GM21360 (cell line): ENCODE results near the gene PLCL1.

Experiments
- ATAC-seq: cut with Tn5 transposase; IDR thresholded peaks from one replicate; pipeline ENCODE4 v1.9.1; 2021; ENCODE audit warnings: mild to moderate bottlenecking, moderate library complexity; ENCODE audit not compliant: unreplicated experiment

The PLCL1 gene

DNA sequence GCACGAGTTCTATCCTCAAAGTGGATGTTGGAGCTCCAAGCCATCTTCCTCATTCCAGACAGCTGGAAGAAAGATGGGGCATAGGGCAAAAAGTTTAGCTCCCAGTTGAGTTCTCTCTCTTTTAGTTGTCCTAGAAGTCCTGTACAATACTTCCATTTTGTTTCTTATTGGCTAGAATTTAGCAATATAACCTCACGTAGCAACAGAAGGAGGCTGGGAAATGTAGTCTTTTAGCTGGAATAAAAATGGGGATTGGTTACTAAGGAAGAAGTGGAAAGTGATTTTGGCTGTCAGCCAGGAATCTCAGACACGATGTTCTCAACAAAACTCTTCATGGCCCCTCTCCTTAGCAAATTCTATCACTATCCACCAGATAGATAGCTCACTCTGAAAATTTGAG is 79.9 kb downstream of the PLCL1 start:
- ATAC-seq = no peak

DNA sequence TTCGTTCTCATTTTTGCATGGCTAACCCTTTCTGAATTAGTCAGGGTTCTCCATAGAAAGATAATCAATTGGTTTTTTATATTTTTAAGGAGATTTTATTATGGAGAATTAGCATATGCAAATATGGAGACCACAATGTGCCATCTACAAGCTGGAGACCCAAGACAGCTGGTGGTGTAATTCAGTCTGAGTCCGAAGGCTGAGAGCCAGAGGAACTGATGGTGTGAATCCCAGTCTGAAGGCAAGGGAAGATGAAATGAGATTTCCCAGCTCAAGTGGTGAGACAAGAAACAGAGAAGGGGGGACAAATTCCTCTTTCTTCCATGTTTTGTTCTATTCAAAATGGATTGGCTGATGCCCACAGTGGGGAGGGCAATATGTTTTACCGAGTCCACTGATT is 80.7 kb downstream of the PLCL1 start:
- no peak for ATAC-seq

DNA sequence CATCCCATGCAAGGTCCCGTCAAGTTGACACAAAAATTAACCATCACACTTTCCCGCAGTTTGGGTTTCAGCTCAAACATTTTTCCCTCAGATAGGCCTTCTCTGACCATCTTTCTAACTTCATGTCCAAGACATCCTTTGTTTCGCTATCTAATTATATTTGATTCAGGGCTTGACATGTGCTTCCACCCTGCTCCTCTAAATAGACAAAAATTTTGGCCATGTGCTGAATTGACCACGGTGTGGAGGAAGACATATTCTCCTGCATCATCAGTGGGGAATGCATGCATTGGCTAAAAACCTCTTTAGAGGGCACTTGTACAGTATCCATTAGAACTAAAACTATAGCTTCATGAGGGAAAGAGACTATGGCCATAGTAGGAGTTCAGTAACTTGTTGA is 81.2 kb downstream of the PLCL1 start:
- no peak for ATAC-seq

DNA sequence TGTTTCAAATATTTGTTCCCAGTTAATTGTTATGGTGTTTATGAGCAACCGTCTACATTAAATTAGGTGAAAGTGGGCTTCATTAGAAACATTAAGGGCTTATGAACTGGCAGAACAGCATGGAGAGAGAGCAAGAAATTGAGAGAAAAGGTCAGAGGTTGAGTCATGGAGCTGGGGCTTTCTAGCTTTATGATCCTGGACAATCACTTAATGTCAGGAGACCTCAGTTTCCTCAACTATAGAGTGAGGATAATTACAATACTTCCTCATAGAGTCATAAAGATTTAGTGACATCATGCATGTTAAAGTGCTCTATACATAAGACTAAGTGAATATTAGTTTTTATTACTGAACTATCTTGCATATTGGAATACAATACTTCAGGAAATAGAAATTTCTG is 83.9 kb downstream of the PLCL1 start:
- no peak for ATAC-seq

DNA sequence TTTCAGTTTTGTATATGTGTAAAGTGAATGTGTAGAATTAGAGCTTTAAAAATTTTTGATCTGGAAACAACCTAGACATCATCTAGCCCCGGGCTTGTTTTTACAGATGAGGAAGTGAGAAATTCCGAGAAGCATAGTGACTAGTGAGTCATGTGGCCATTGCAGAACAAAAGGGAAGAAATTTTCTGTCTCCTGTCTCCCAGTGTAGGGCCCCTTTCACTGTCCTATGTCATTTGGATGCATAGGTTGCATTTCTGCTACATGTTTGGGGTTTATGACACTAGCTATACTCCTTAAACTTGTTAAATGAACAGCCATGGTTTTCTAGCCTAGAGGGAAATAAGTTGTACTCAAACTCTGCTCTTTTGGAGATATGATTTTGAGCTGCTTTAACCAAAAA is 84.6 kb downstream of the PLCL1 start:
- peak; percentile 100 for ATAC-seq

DNA sequence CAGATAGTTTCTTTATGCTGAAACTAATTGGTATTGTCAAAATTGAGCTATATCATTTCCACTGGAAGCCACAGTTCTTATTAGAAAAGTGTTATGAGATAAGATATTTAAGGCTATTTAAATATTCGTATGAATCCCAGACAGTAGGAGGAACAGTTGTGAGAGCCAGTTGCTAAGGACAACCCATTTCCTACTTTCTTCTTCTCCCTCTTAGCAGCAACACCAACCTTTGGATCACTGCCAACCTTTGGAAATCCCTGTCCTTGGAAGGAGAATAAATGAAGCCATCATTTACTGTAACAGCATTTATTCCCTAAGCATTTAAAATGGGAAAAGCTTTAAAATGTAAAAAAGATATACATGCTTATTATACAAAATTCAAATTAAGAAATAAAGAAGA is 85.8 kb downstream of the PLCL1 start:
- no peak for ATAC-seq

DNA sequence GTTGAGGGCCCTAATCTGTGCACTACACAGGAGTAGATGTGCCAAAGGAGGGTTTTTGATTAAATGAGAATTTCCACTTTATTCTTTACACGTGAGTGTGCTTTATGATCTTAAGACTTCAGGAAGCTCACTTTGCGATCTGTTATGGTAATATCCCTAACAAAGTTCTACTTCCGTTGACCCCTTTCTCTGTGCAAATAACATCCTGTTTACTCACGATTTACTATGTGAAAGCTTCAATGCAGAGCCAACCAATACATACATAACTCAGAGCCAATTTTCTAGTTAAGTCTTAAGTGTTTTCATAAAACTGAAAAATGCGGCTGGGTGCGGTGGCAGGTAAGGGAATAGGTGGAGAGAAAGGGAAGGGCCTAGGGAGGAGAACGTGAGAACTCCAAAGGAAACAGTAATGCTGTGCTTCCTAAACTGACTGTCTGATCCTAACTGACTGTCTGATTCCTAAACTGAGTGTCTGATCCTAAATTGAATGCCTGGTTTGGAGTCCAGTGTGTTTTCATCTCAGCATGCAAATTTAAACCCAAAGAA is 87.6 kb downstream of the PLCL1 start:
- ATAC-seq = no peak

DNA sequence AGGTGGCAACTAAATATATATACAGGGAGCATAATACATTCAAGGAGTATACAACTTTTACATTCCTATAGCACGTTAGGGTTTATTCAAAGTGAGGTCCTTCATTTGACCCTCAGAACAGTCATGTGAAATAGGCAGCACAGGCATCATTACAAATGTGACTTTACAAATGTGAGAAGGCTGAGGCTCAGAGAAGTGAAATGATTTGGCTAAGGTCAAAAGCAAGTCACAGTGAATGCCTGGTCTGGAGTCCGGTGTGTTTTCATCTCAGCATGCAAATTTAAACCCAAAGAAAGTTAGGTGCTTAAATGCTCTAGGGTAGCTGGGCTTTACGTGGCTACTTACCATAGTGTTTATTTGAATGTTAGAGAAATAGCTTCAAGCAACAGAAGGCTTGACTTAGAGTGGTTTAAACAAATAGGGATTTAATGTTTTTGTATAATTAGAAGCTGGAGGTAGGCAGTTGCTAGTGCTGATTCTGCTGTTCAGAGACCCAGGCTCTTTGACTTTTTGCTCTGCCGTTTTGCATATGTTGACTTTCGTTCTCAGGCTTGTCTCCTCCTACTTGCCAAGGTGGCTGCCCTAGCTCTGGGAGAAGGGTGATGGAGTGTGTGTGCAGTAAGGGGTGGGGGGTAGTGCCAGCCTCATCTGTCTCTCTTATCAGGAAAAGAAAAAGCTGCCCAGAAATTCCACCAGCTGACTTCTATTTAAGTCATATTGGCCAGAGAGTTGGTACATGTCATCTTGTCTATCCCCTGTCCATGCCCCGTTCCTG is 89.2 kb downstream of the PLCL1 start:
- ATAC-seq = no peak

DNA sequence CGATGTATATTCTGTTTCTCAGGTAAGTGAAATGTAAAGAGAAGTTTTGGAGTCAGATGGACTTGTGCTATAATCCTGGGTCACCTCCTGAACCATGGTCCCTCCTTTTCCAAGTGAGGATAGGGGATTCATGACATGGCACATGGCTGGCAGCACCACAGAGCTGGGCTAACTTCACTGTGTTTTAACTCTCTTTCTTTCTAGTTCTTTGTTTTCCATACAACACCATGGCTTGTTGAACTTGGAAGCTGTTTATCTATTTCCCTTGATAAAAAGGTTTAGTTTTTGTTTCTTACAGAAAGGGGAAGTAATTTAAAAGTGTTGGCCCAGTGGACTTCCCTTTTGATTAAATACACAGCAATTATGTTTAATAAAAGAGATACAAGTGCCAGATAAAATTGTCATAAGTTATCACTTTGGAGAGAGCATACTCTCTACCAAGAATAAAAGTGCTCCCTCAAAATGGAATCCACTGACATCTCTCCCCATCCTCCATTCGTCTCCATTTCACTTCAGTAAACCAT is 90.4 kb downstream of the PLCL1 start:
- no peak for ATAC-seq

DNA sequence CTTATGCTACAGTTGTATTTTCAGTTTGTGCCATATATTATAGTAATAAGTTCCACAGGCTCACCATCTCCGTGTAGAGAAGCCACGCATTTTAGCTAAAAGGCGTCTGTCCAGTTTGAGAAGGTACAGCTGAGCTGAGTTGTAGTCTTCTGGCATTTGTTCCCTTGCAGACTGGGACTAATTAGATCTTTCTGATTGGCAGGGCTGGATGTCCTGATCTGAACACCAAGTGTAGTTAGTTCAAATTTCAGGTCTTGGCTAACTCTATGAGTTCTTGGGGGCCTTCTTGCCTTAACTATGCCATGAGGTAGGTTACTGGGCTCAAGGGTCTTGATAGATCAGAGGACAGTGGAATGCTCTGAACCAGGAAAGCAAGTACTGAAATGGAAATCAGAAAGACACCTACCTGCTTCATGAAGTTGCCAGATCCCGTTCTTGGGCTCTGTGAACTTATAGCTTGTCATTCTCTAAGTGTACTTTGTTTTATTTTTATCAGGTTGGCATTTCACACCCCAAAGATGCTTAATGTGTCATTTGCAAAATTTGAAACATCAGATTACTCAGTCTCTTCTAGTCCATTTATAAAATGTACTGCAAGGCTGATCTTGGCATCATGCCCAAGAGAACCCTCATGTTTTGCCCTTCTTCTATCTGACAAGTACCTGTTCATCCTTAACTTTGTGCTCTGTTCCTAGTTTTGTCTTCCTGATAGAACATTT is 93.7 kb downstream of the PLCL1 start:
- ATAC-seq = no peak

DNA sequence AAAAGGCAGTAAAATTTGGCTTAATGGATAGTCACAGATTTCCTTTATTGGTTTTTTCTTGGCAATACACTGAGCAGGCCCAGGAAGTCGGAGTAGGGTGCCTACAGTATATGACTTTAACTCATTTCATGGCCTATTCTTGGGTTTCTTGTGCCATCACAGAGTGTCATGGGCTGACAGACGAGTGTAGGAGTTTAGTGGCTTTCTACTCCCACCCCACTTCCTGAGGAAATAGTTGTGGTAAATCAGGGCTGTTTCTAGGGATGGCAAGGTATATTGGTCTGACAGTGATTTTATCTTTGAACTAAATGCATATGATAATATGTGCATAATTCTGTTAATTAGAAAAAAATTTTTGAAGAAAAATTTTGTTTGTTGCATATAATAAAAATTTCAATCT is 100.1 kb downstream of the PLCL1 start:
- peak; percentile 89 for ATAC-seq

DNA sequence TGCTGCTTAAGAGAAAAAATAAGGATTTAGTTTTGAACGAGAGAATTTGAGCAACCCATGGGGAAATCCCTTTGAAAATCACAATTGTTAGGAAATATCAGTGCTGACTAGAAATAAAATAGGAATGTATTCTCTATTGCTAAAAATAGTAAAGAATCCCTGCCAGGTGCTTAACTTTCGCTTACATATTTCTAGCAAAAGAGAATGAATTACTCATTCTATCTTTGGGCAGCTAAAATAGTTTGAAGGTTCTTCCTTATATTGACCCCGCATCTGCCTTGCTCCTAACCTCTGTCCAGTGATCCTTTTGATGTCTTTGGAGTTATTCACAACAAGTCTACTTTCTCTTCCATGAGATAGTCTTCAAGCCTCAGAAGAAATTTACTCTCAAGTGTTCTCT is 103.8 kb downstream of the PLCL1 start:
- ATAC-seq = no peak

DNA sequence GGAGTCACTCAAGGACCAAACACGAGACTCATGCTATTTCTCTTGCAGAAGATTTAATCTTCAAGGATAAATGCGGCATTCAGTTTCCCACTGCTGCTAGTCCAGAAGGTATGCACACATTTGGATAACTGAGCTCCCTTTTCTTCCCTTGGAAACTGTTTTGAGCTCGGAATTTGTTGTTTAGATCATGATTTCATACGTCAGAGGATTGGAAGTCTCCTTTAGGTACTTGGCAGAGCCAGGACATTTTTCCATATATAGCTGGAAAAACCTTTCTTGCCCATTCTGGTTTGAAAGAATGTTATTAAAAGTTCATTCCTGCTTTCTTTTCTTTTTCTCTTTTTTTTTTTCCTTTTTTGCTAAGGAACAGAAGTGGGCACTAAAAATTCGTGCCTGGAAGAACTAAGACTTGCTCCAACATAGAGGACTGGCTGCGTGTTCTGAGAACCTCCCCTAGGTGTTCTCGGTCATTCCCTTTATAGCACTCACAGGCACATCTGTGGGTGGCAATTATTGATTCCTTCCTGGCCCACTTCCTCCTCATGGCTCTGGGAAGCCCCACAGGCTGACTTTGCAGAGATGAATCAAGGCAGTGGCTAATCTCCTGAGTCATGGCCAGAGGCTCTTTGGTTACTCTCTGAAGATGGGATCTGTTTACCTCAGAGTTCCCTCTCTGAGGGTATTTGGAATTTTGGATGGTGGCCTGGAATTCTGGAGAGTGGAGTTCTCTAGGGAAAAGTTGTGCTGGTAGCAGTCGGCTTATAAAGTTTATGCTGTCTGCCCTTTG is 104.8 kb downstream of the PLCL1 start:
- no peak for ATAC-seq

DNA sequence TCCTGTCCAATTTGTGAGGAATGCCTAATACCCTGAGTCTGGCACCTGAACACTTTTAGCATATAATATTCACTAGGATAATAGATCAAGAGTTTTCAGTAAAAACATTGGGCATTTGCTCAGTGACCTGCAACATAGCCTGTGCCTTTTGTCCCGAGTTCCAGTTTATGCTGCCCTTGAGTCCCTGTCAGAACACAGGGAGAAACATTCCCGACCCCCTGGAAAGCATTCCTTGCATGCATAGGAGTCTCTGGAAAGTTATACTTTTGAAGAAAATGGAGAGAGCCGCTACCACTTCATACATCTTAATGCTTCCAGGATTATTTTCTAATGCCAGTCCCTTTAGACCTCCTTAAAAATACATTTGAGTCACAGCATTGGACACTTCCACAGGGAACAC is 107.3 kb downstream of the PLCL1 start:
- no peak for ATAC-seq

DNA sequence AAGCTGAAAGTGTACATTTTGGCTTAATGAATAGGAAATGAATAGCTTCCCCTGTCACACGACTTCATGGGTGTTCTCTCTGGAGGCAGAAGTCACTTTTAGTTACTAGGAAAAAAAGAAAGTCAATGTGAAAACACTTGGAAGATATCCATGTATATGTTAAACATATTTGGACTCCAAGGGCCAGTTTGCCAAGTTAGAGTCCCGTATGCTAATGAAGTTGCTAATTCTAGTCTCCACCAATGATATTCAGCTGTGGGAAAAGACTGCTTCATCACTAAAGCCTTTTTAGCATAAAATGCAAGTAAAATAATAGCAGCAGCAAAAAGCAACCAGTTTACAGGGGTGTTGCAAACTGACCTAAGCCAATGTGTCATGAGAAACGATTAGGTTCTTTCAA is 108.7 kb downstream of the PLCL1 start:
- ATAC-seq = no peak

DNA sequence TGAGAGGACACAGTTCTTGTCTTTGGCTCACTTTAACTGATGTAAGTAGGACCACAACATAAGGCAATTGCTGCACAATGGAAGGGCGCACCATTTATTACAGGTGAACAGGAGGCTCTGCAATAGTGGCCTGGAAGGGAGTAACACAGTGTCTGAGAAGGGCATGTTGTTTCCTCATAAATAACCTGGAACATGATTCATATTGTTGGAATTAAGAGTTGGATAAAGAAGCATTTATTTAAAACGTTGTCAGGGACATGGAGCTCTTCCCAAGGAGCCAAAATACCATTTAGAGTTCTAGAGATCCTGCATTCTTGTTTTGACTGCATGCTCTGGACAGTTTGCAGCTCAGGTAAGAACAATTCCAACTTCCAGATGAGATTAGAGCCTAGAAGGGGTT is 110.4 kb downstream of the PLCL1 start:
- ATAC-seq = no peak

DNA sequence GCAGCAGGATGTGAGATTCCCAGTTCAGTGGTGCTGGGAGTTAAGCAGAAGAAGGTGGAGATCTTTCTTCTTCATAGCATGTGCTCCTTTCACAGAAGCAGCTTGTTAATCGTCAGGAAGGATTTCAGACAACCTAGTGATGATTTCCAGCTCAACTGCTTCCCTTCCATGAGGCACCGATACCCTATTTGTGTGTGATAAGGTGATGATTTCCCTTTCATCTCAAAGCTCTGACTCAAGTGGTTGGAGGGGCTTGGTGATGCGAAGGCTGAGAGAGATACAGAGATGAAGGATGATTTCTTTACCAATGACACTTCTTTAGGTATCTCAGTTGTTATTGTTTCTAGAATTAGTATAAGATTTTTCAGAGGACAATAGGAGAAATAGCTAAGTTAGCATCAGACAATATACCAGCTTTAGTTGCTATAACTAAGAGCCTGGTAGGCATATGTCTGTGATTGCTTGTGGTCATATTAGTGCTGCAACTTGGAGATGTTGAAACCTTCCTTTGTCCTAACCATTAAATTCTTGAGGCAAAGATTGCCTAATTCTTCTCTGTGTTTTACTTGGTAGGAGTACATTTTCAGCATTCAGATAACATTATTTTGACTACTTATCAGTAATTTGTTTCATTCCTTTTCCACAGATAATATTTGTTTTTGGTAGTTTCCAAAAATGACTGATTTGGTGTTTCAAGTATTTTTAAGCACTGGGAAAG is 111.3 kb downstream of the PLCL1 start:
- no peak for ATAC-seq

DNA sequence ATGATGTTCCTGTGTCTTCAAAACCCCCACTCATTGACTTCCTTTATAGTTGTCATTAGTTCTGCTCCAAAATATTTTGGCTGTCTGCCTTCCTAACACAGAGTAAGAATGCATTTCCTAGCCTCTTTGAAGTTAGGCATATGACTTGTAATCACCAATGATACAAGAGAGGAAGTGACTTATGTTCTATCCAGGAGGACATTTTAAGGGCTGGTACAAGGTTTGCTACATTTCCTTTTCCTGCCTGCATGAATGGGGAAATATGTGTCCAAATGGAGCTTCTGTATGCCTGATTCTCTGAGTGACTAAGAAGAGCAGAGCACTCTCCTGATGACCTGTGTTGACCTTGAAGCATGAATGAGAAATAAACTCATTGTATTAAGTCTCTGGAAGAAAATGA is 115.1 kb downstream of the PLCL1 start:
- no peak for ATAC-seq

DNA sequence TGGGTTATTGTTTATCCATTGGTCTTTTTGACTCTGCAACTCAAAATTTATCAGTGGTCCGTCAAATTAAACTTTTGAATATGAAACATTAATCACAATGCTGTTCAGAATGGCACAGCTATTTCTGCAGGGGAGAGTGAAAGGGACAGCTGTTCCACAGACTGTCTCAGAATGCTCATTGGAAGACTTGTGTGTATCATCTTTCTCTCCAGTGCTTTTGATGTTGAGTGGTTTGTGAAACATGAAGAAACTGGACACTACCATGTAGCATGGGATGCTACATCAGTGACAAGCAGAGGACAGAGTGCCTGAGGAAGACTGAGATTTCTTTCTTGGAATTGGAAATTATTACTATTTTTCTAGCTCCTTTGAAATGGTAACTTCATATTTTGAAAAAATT is 115.7 kb downstream of the PLCL1 start:
- no peak for ATAC-seq

DNA sequence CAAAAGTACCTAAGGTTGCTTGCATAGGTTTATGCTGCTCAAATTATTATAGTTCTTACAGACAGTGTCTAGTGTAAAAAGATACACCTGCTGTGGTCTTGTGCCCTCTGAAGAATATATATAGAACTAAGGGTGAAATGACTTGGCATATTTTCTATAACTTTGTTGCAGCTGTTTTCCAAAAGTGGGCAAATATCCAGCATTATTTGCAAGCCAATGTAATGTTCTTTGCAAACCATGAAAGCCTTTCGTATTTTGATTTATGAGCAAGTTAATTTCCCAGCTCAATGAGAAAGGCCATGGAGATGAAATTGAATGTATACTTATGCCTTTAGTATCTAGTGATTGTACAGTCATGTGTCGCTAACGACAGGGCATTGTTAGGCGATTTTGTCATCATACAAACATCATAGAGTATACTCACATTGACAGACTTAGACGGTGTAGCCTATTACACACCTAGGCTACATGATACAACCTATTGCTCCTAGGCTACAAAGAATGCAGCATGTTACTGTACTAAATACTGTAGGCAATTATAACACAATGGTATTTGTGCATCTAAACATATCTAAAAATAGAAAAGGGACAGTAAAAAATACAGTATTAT is 116.3 kb downstream of the PLCL1 start:
- ATAC-seq = no peak
